ENCODE results near the gene ELAVL2.
A peak's percentile ranks its signal among the peaks of the same experiment; 100 is the strongest.

The ELAVL2 gene

GRCh38 chr9:23842565-23843129, 16.6 kb upstream of the ELAVL2 start:
- ChIA-PET CTCF (interaction anchor here (0.5 to 0.6 kb wide), 6 partner anchors 16 to 1020 kb away, joined by 3 to 5 read pairs (median 3); no protein-coding TSS in a partner anchor), POLR2A (ENCODE audit: low non-redundant PET) (no interaction called here)
- DNase-seq (ENCODE audit: low spot score): no peak
- TF ChIP-seq CTCF (conservative IDR thresholded peaks at IDR 0.05; ENCODE audit: low read depth): peak; percentile 30; the same call in 1 of the 2 replicates
- no peak overlapping the region for H3K27ac ChIP-seq

- DNase-seq (ENCODE audit: low spot score): no peak
- ChIA-PET CTCF (no interaction called here), POLR2A (ENCODE audit: low non-redundant PET) (no interaction called here)
- no peak for TF ChIP-seq CTCF (conservative IDR thresholded peaks at IDR 0.05; ENCODE audit: low read depth)
- no peak overlapping the region for H3K27ac ChIP-seq
Measured at GRCh38 chr9:23841304-23841703, 15.3 kb upstream of the ELAVL2 start.

- ChIA-PET POLR2A (ENCODE audit: low non-redundant PET) (no interaction called here), CTCF (interaction anchor here (0.6 kb wide), 2 partner anchors 119 to 412 kb away, joined by 3 read pairs; no protein-coding TSS in a partner anchor)
- no peak for DNase-seq (ENCODE audit: low spot score)
- H3K27ac ChIP-seq: no peak overlapping the region
- no peak for TF ChIP-seq CTCF (conservative IDR thresholded peaks at IDR 0.05; ENCODE audit: low read depth)
Measured at GRCh38 chr9:23837038-23837437, 11.0 kb upstream of the ELAVL2 start.

GRCh38 chr9:23830929-23831730, 5.1 kb upstream of the ELAVL2 start:
- H3K27ac ChIP-seq: no peak overlapping the region
- ChIA-PET POLR2A (ENCODE audit: low non-redundant PET) (no interaction called here), CTCF (interaction anchor here (0.5 kb wide), 1 partner anchor 923 kb away, joined by 3 read pairs; no protein-coding TSS in a partner anchor)
- no peak for DNase-seq (ENCODE audit: low spot score)
- TF ChIP-seq CTCF (conservative IDR thresholded peaks at IDR 0.05; ENCODE audit: low read depth): no peak

- ChIA-PET POLR2A (ENCODE audit: low non-redundant PET) (no interaction called here), CTCF (no interaction called here)
- no peak for DNase-seq (ENCODE audit: low spot score)
- TF ChIP-seq CTCF (conservative IDR thresholded peaks at IDR 0.05; ENCODE audit: low read depth): no peak
- H3K27ac ChIP-seq: no peak overlapping the region
Measured at GRCh38 chr9:23830476-23830805, 4.4 kb upstream of the ELAVL2 start.

GRCh38 chr9:23829580-23830475, 3.8 kb upstream of the ELAVL2 start:
- no peak for TF ChIP-seq CTCF (conservative IDR thresholded peaks at IDR 0.05; ENCODE audit: low read depth)
- no peak overlapping the region for H3K27ac ChIP-seq
- ChIA-PET CTCF (interaction anchor here (0.7 kb wide), 1 partner anchor 233 kb away, joined by 3 read pairs; no protein-coding TSS in a partner anchor), POLR2A (ENCODE audit: low non-redundant PET) (no interaction called here)
- no peak for DNase-seq (ENCODE audit: low spot score)
